Measurements from ENCODE around the gene FADD.
"Not testable (repeated sequence)": the region's sequence is repeated elsewhere in the genome, so short reads cannot be mapped to it uniquely, and the experiment has no call there.

Gene FADD

GRCh38 chr11:70182266-70182665 lies 20.8 kb upstream of the FADD start:
- no peak for DNase-seq (ENCODE audit: low read depth)

- DNase-seq (ENCODE audit: low read depth): no peak
Measured at GRCh38 chr11:70183032-70183431, 20.1 kb upstream of the FADD start.

- no peak for DNase-seq (ENCODE audit: low read depth)
Measured at GRCh38 chr11:70183483-70184176, 19.5 kb upstream of the FADD start.

- no peak for DNase-seq (ENCODE audit: low read depth)
Measured at GRCh38 chr11:70184396-70184795, 18.7 kb upstream of the FADD start.

GRCh38 chr11:70185348-70186055 lies 17.6 kb upstream of the FADD start:
- DNase-seq (ENCODE audit: low read depth): no peak

GRCh38 chr11:70186420-70186819 lies 16.7 kb upstream of the FADD start:
- no peak for DNase-seq (ENCODE audit: low read depth)

- no peak for DNase-seq (ENCODE audit: low read depth)
Measured at GRCh38 chr11:70186936-70187335, 16.2 kb upstream of the FADD start.

GRCh38 chr11:70187771-70188170 lies 15.3 kb upstream of the FADD start:
- no peak for DNase-seq (ENCODE audit: low read depth)

GRCh38 chr11:70189622-70190021 lies 13.5 kb upstream of the FADD start:
- DNase-seq (ENCODE audit: low read depth): no peak

GRCh38 chr11:70191495-70192140 lies 11.5 kb upstream of the FADD start:
- DNase-seq (ENCODE audit: low read depth): peak; percentile 30

- no peak for DNase-seq (ENCODE audit: low read depth)
Measured at GRCh38 chr11:70192666-70193410, 10.3 kb upstream of the FADD start.

- no peak for DNase-seq (ENCODE audit: low read depth)
Measured at GRCh38 chr11:70193411-70194292, 9.4 kb upstream of the FADD start.

GRCh38 chr11:70194792-70195791 lies 8.0 kb upstream of the FADD start:
- no peak for DNase-seq (ENCODE audit: low read depth)

GRCh38 chr11:70200212-70200844 lies 2.8 kb upstream of the FADD start:
- no peak for DNase-seq (ENCODE audit: low read depth)

- not testable (repeated sequence) for DNase-seq (ENCODE audit: low read depth)
Measured at GRCh38 chr11:70201047-70201446, 2.0 kb upstream of the FADD start.

- DNase-seq (ENCODE audit: low read depth): no peak
Measured at GRCh38 chr11:70201882-70202861, 924 bp upstream of the FADD start.

- peak; percentile 92 for DNase-seq (ENCODE audit: low read depth)
Measured at GRCh38 chr11:70203751-70204465, 812 bp downstream of the FADD start.

- DNase-seq (ENCODE audit: low read depth): no peak
Measured at GRCh38 chr11:70204466-70204799, 1.3 kb downstream of the FADD start.

All from stimulated activated CD8-positive, alpha-beta memory T cell treated with anti-CD3 and anti-CD28 coated beads, Interleukin-15, amount 100 ng/mL, for 1 hour (primary cell).